Endothelial cell of umbilical vein (primary cell): ENCODE measurements around the gene BTBD2. TPM values are rescaled to one million over a fixed set of nuclear protein-coding genes. Genes with fewer than 3 reads are reported as not detected.

Experiments
- BruUV-seq: library from RNA; stranded (reverse); fragments of 400-500 nt; replicated peaks from 2 replicates; lab custom pipeline; 2021; lab: Mats Ljungman, UMichigan
- CTCF ChIA-PET: fragments of 300-600, 350-600 bp; sonication (Branson Sonifier 250); formaldehyde crosslinking; loops from one replicate; lab custom pipeline; 2021; ENCODE audit warnings: antibody characterized with exemption, inconsistent platforms; lab: Charles Lee
- POLR2A ChIA-PET: fragments of 300-600, 350-600 bp; sonication (Branson Sonifier 250); formaldehyde crosslinking; loops from one replicate; lab custom pipeline; 2021; ENCODE audit warnings: antibody characterized with exemption, inconsistent platforms; lab: Charles Lee
- DNase-seq: peaks from one replicate; pipeline ENCODE4 v3.0.0-alpha.2; 2011; ENCODE audit warnings: low read depth, low spot score
- FAIRE-seq: peaks from 2 replicates; lab custom pipeline; 2011; peaks lifted over from hg19 to GRCh38; lab: Jason Lieb, UNC
- H2AFZ ChIP-seq: 2 replicates; pipeline ENCODE4 v1.6.0; 2012; ENCODE audit warnings: low read depth, low read length, control low read depth, inconsistent platforms
- H3K27ac ChIP-seq: 2 replicates; pipeline ENCODE4 v1.5.1; 2011; ENCODE audit warnings: low read depth, mild to moderate bottlenecking, control low read depth, low read length, moderate library complexity; ENCODE audit not compliant: insufficient read depth
- H3K27me3 ChIP-seq, 2 experiments: 2 replicates each; pipeline versions ENCODE4 v1.6.0 to v1.6.1; 2011; ENCODE audit warnings: low read length in 2 of 2, mixed read lengths in 1 of 2; ENCODE audit not compliant: control insufficient read depth in 2 of 2, insufficient read depth in 2 of 2
- H3K36me3 ChIP-seq, 2 experiments: 2 replicates in 1 of 2; 3 replicates in 1 of 2; pipeline ENCODE4 v1.5.1; 2011; ENCODE audit warnings: low read length in 2 of 2, mild to moderate bottlenecking in 1 of 2, moderate library complexity in 1 of 2; ENCODE audit not compliant: control insufficient read depth in 2 of 2, insufficient read depth in 2 of 2; ENCODE audit errors: extremely low read depth in 1 of 2
- H3K4me1 ChIP-seq: 3 replicates; pipeline ENCODE4 v1.5.1; 2011; ENCODE audit warnings: mild to moderate bottlenecking, low read length; ENCODE audit not compliant: control insufficient read depth, insufficient read depth; ENCODE audit errors: extremely low read depth
- H3K4me2 ChIP-seq: 2 replicates; pipeline ENCODE4 v1.6.1; 2011; ENCODE audit warnings: low read length, control low read depth, mixed read lengths; ENCODE audit not compliant: insufficient read depth
- H3K4me3 ChIP-seq, 3 experiments: fragments of 200-600 bp in 1 of 3; sonication (generic), shearing (Covaris generic) in 1 of 3; replicated peaks in 1 of 3; 2 replicates each; pipeline ENCODE4 v1.5.1; 2011 to 2016; ENCODE audit warnings: control low read depth in 3 of 3, low read length in 3 of 3, mild to moderate bottlenecking in 2 of 3, inconsistent platforms in 1 of 3, low read depth in 1 of 3, moderate library complexity in 1 of 3; ENCODE audit not compliant: insufficient read depth in 1 of 3
- H3K79me2 ChIP-seq: 2 replicates; pipeline ENCODE4 v1.6.0; 2012; ENCODE audit warnings: low read length, inconsistent platforms; ENCODE audit not compliant: control insufficient read depth, insufficient read depth
- H3K9ac ChIP-seq: replicated peaks from 2 replicates; pipeline ENCODE3; 2011; ENCODE audit warnings: low read length, control low read depth; ENCODE audit not compliant: insufficient read depth; ENCODE audit errors: extremely low read depth
- H3K9me1 ChIP-seq: replicated peaks from 3 replicates; pipeline ENCODE4 v1.6.0; 2011; ENCODE audit warnings: mild to moderate bottlenecking, low read length; ENCODE audit not compliant: control insufficient read depth, insufficient read depth; ENCODE audit errors: extremely low read depth
- H3K9me3 ChIP-seq: replicated peaks from 2 replicates; pipeline ENCODE4 v1.5.1; 2012; ENCODE audit warnings: low read length, inconsistent platforms; ENCODE audit not compliant: control insufficient read depth, insufficient read depth
- H4K20me1 ChIP-seq: replicated peaks from 2 replicates; pipeline ENCODE3; 2011; ENCODE audit warnings: mild to moderate bottlenecking, low read length; ENCODE audit not compliant: control insufficient read depth, insufficient read depth; ENCODE audit errors: extremely low read depth
- CTCF ChIP-seq, 2 donors: IDR thresholded peaks; 1 replicate in 1 of 2; 2 replicates in 1 of 2; pipeline ENCODE4 v1.5.1; 2011; ENCODE audit warnings: low read length in 2 of 2, mild to moderate bottlenecking in 2 of 2, moderate library complexity in 2 of 2, control low read depth in 1 of 2, inconsistent platforms in 1 of 2, low read depth in 1 of 2; ENCODE audit not compliant: insufficient read depth in 1 of 2; ENCODE audit errors: extremely low read depth in 1 of 2
- EZH2 ChIP-seq: IDR thresholded peaks from 2 replicates; pipeline ENCODE4 v1.6.1; 2012; ENCODE audit warnings: borderline replicate concordance, low read depth, mild to moderate bottlenecking, moderate library complexity, low read length, inconsistent platforms; ENCODE audit not compliant: severe bottlenecking
- FOS ChIP-seq: IDR thresholded peaks from 2 replicates; pipeline ENCODE4 v1.6.1; 2011; ENCODE audit warnings: mild to moderate bottlenecking, low read length, moderate library complexity, borderline replicate concordance; ENCODE audit not compliant: insufficient read depth
- GATA2 ChIP-seq: IDR thresholded peaks from 2 replicates; pipeline ENCODE4 v1.7.0; 2011; ENCODE audit warnings: low read depth, mild to moderate bottlenecking, moderate library complexity, mixed read lengths, low read length; ENCODE audit not compliant: insufficient read length, insufficient read depth
- JUN ChIP-seq: IDR thresholded peaks from 2 replicates; pipeline ENCODE4 v1.6.1; 2011; ENCODE audit warnings: borderline replicate concordance, low read depth; ENCODE audit not compliant: insufficient read length, insufficient read depth
- MYC ChIP-seq: IDR thresholded peaks from one replicate; pipeline ENCODE4 v1.6.1; 2011; ENCODE audit warnings: mild to moderate bottlenecking, low read depth, low read length
- POLR2A ChIP-seq: IDR thresholded peaks from 2 replicates; pipeline ENCODE4 v1.6.1; 2012; ENCODE audit warnings: low read depth, mild to moderate bottlenecking, control low read depth, low read length
- POLR2AphosphoS5 ChIP-seq: IDR thresholded peaks from 2 replicates; pipeline ENCODE4 v1.6.1; 2012; ENCODE audit warnings: low read depth, mild to moderate bottlenecking, control low read depth, low read length, moderate library complexity; ENCODE audit not compliant: insufficient read depth
- dilution Hi-C: fragments of 300-500 bp; cut with MboI; formaldehyde crosslinking; loops from one replicate; pipeline ENCODE4 v1.15.0; 2019; ENCODE audit warnings: low sequenced_read_pairs; ENCODE audit not compliant: extremely low pct_ligation_motif_present
- intact Hi-C: fragments of 100-400 bp; cut with micrococcal nuclease; formaldehyde crosslinking; loops from one replicate; pipeline ENCODE4 v1.10.0; 2022
- polyA plus RNA-seq, 4 experiments: library from polyadenylated mRNA; depleted of rRNA in 3 of 4; stranded (reverse) in 3 of 4; unstranded in 1 of 4; fragments of >200 nt; gene quantifications; 2 replicates each; pipeline versions ENCODE4 v1.2.1 to v1.2.3, GENCODE V29; 2011 to 2012; ENCODE audit warnings: missing spikeins in 1 of 4
- total RNA-seq: library from RNA; stranded (reverse); gene quantifications from 2 replicates; pipeline ENCODE4 v1.2.3, GENCODE V29; 2021
- TF ChIP-seq, protein P1 (sequence below): IDR thresholded peaks from 2 replicates; pipeline ENCODE4 v1.6.1; 2011; ENCODE audit not compliant: insufficient read depth, insufficient read length

BTBD2 gene
- total and polyA plus RNA-seq, 2 donors (not counting 3 experiments of a cell fraction or from before 2014, with no cell fraction given): 59.2 to 78.2 TPM

GRCh38 chr19:2055931-2056836, 40.7 kb upstream of the BTBD2 start:
- peak; percentile 89 for FAIRE-seq
- no TSS peak for BruUV-seq
- ChIA-PET CTCF (interaction anchor here (1.2 kb wide), 1 partner anchor 13 kb away, joined by 6 read pairs; no protein-coding TSS in a partner anchor), POLR2A (no interaction called here)
- TF ChIP-seq FOS (no peak), POLR2A (peak; percentile 61), CTCF (IDR thresholded peaks at IDR 0.05; ENCODE audit: extremely low read depth in 1 of 2, insufficient read depth in 1 of 2, low read depth in 1 of 2, low read length in 2 of 2) (peak in 1 of 2 donors; percentile 31), POLR2AphosphoS5 (peak; percentile 9), JUN (no peak), MYC (no peak), EZH2 (no peak), GATA2 (no peak)
- TF ChIP-seq, protein P1, sequence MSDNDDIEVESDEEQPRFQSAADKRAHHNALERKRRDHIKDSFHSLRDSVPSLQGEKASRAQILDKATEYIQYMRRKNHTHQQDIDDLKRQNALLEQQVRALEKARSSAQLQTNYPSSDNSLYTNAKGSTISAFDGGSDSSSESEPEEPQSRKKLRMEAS: no peak
- Histone ChIP-seq H3K9me3 (no peaks in the 10 kb centered on the region), H3K4me1 (peaks cover 23% of the 10 kb centered on the region), H3K27ac (no peak overlapping the region), H3K4me3 (no peak overlapping the region), H3K79me2 (no peaks in the 10 kb centered on the region), H2AFZ (peak overlapping the region; percentile 80), H3K9me1 (no peaks in the 10 kb centered on the region), H3K4me2 (peak overlapping the region; percentile 10), H3K9ac (no peak overlapping the region), H4K20me1 (no peaks in the 10 kb centered on the region), H3K36me3 (no peaks in the 10 kb centered on the region), H3K27me3 (no peaks in the 10 kb centered on the region)
- DNase-seq: peak; percentile 56
- dilution Hi-C loops: no loop called here
- intact Hi-C loops: no loop called here
